Thyroid gland (tissue), 4 donors: ENCODE results near the gene MAML3.

Experiments
- CTCF ChIP-seq, 6 experiments: fragments of 200-600 bp in 3 of 6; fragments of 450-650 bp in 3 of 6; sonication (generic) in 3 of 6; IDR thresholded peaks; one replicate each; pipeline ENCODE4 v1.5.1; 2016 to 2019; ENCODE audit warnings: antibody characterized with exemption in 6 of 6, mild to moderate bottlenecking in 2 of 6, inconsistent platforms in 1 of 6, moderate library complexity in 1 of 6
- POLR2A ChIP-seq, 2 donors: fragments of 450-650 bp; IDR thresholded peaks; one replicate each; pipeline ENCODE4 v1.6.1; 2017; ENCODE audit warnings: antibody characterized with exemption in 2 of 2, mild to moderate bottlenecking in 2 of 2, moderate library complexity in 1 of 2

- TF ChIP-seq CTCF (IDR thresholded peaks at IDR 0.05) (no peak), POLR2A (IDR thresholded peaks at IDR 0.05) (no peak)
Observed at GRCh38 chr4:140091305-140091704, 62.7 kb downstream of the MAML3 start.
